GM21526 (cell line): ENCODE results near the gene LY86.

Experiments
- ATAC-seq: cut with Tn5 transposase; IDR thresholded peaks from one replicate; pipeline ENCODE4 v1.9.1; 2021; ENCODE audit warnings: moderate library complexity; ENCODE audit not compliant: unreplicated experiment, low FRiP score

LY86 gene

DNA sequence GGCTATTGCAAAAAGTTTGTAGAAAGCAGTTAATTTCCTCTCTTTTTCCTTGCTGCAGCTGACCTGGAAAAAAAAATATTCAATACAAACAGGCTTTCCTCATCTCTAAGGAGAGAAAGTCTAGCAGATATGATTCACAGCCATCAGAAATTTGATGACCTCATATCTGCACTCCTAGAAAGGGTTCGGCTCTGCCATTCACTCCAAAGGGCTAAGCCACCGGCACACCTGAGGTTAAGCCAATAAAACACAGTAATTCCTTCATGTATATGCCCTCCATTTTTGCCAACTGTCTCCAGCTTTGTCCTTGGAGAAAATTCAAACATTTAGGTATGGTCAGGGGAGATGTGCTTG lies 18.7 kb upstream of the LY86 start:
- no peak for ATAC-seq

DNA sequence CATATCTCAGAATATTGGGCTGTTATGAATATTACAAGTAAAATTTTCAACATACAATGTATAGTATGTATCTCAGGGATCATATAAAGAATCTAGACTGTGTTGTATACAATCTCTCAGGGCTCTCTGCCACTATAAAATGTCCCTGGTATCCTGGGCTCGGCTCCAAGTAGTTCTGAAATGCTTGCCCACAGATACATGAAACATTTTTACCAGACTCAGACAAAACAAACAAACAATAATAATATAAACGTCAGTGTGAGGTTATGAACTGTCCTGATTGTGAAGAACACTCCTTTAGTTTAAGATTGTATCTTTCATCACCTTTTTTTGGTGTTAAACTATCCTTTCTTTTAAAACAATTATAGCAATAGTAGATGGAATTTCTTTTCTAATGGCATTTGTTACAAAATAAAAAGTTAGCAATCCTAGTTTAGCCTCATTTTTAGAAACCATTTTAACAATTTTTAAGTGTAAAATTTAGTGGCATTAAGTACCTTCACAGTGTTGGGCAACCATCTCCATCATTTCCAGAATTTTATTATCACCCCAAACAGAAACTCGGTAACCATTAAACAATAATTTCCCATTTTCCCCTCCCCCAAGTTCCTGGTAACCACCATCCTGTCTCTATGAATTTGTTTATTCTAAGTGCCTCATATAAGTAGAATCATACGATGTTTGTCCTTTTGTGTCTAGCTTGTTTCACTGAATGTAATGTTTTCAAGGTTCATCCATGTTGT lies 17.4 kb upstream of the LY86 start:
- ATAC-seq: no peak

DNA sequence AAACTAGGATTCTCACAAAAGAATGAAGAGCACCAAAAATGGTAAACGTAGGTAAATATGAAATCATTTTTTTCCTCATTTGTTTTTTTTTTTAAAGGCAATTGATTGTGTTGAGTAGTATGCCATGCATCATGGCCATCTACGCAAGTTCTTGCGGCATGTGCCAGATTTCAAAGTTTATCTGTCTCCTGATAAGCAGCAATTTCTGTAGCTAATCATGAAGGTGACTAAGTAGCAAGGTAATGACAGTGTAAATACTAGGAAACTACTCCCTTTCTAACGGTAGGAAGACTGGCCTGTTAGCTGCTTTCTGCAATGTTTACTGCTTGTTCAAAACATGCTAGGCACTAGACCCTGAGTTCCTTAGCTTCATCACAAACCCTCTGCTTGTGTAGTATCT lies 13.4 kb upstream of the LY86 start:
- ATAC-seq: no peak

DNA sequence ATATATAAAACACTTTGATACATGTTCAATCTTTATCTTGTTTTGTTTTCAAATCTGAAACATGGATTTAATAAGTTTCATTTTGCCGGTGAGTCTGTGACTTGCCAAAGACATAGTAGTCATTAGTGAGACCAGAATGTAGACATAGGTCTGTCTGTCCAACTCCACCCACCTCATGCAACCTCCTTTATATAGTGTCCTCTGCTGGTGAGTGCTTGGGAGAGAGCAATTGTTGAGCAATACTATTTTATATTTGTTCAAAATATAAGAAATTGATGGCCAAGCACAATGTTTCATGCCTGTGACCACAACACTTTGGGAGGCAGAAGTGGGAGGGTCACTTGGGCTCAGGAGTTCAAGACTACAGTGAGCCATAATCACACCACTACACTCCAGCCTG lies 10.8 kb upstream of the LY86 start:
- no peak for ATAC-seq

DNA sequence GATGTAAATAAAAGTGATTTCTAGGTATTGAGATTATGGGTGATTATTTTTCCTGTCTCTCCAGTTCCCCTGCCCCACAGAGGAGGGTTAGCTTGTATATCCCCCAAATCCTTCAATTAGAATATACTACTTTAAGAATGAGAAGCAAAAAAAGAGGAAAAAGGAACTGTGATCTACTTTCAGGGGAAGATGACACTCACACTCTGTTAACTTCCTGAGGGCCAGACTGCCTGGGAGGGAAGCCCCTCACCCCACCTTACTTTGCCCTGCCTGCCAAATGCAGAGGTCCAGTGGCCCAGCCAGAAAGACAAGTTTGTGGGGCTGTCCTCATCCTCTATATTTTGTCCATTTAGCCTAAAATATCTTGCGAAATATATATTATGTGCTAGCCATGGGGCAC lies 9.2 kb upstream of the LY86 start:
- ATAC-seq: no peak

DNA sequence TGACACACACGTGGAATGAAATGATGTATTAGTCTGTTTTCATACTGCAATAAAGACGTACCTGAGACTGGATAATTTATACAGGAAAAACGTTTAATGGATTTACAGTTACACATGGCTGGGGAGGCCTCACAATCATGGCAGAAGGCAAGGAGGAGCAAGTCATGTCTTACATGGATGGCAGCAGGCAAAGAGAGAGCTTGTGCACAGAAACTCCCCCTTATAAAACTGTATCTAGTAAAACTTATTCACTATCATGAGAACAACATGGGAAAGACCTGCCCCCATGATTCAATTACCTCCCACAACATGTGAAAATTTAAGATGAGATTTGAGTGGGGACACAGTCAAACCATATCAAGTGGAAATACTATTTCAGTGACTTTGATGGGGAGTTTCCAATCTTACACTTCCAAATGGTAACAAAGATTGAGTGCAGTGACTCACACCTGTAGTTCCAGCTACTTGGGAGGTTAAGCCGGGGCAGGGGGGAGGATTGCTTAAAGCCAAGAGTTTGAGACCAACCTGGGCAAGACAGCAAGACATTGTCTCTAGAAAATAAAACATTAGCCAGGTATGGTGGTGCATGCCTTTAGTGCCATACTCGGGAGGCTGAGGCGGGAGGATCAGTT lies 8.2 kb upstream of the LY86 start:
- ATAC-seq: no peak

DNA sequence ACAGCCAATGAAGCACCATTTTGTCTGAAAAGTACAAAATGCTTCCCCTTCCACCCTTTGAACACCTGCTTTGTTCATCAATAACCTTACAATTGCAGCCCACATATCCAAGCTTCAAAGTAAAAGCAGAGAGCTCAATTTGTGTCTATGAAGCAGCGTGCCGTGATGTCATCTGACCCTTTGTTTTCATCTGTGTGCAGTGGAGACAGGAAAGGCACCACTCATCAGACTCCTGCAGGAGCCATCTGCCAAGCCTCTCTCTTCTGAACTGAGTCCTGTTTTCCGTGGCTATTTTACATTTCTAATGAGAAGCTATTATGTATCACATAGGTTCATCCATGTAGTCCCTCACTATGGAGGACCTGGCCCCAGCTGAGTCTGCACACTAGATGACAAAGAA lies 7.5 kb upstream of the LY86 start:
- no peak for ATAC-seq

DNA sequence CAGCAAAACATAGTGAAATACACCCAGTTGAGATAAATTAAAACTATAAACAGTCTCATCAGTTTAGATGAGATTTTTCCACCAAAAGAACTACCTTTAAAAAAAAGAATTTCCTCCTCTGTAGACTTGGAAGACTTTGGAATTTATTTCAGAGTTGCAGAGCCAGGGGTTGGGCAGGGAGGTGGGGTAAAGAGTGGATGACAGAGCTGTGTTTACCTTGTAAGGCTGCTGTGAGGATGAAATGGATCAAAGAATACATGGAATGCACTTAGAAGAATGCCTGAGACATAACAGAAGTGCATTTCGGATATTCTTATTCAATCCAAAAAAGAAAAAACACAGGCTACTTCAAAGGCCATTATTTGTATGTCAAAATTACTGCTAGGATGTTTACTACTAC lies 6.4 kb upstream of the LY86 start:
- ATAC-seq: no peak

DNA sequence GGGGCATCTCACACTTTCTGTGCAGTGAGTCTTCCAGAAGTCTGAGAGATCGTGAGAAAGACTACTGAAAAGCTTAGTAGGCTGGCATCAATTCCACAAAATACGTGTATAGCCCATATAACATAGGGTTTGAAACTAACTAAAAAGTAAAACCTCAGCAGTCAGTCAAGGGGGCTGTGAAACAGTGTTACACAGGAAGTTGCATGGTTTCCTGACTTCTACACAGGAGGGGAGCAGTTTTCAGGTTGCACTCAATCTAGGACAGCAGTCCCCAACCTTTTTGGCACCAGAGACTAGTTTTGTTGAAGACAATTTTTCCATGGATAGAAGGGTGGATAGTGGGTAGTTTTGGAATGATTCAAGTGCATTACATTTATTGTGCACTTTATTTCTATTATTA lies 4.7 kb upstream of the LY86 start:
- no peak for ATAC-seq

DNA sequence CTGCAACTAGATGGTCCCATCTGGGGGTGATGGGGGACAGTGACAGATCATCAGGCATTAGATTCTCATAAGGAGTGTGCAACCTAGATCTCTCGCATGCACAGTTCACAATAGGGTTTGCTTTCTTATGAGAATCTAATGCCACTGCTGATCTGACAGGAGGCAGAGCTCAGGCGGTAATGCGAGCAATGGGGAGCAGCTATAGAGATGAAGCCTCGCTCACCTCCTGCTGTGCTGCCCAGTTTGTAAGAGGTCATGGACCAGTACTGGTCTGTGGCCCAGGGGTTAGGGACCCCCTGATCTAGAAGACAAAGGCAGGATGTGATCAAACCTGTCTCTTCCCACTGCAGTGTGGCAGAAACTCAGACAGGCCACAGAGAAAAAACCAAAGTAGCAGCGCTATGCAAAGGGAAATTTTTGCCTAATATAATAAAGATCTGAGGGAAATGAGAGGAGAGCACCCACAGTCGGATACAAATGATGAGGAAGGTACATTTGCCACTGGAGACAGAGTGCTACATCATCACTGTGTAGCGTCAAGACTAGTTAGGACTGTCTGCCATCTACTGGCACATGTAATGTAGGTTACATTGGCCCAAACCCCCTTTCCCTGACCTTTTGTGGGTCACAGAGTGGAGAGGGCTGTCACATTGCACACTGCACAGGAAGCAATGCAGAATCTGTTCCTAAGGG lies 4.1 kb upstream of the LY86 start:
- ATAC-seq: no peak

DNA sequence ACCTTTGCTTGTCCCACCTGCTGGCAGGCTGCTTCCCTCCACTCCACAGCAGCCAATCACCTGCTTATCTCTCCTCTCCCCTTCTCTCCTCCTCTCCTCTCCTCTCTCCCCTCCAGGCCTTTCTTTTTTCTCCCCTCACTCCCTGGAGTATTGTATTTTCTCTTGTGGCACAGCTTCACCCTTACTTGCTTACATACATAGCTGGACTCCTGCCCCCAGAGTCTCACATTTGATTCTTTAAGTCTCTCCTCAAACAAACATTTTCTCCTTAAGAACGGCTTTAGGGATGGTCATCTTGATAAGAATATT lies 3.6 kb upstream of the LY86 start:
- ATAC-seq: no peak

DNA sequence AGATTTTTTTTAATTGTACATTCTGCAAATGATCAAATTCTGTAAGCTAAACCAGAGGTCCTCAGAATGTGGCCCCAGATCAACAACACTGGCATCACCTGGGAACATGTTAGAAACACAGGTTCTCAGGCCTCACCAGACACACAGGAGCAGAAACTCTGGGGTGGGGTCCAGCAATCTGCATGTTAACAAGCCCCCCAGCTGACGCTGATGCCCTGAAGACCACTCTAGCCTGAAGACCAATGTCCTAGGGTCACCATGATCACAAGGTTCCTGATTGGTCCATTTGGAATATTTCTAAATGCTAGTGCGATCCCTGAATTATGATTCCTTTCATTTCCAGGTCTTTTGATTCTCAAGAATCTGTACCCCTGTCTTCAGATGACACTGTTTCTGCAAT lies 2.4 kb upstream of the LY86 start:
- ATAC-seq: no peak

DNA sequence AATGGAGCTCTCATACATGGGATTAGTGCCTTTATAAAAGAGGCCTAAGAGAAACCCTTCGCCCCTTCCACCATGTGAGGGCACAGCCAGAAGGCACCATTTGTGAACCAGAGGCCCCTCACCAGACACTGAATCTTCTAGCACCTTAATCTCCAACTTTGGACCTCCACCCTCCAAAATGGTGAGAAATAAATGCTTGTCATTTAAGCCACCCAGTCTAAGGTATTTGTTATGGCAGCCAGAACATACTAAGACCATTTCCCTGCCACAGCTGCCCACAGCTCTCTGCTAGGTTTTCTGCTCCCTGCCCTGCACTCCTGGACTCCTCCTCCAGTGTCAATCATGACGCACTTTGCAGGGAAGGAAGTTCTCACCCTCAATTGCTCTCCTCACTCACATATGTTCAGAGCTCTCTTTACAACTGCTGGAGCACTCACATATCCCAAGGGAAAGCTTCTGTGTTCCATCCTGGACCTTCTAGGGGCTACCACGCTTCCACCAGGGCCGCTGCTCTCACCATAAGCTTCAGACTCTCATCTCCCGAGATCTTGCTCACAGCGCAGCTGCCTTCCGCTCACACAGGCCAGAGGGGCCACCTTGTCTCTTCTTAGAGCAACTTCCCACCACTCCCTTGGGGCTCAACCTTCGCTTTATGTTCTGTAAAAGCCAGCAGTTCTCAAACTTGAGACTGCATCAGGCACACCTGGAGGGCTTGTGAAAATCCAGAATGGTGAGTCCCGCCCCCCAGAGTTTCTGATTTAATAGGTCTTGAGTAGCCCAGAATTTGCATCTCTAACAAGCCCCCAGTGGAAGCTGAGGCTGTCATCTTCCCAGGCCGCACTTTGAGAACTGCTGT lies 1.6 kb upstream of the LY86 start:
- ATAC-seq: peak; percentile 54

DNA sequence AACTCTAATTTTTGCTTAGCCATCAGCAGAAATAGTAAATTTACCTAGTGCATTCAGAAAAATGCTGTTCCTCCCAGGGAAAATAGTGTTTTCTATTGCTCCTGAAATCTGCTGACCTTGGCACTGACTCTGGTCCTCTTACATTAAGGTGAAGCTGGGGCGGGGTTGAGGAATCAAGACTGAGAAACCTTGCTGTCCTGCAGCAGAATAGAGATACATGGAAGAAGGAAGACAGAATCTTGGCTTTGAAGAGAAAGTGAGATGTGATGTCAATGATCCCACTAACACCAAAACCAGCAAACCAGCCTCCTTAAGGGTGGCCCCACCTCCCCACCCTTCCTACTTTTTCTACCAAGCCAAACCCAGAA lies 840 bp upstream of the LY86 start:
- ATAC-seq: no peak

DNA sequence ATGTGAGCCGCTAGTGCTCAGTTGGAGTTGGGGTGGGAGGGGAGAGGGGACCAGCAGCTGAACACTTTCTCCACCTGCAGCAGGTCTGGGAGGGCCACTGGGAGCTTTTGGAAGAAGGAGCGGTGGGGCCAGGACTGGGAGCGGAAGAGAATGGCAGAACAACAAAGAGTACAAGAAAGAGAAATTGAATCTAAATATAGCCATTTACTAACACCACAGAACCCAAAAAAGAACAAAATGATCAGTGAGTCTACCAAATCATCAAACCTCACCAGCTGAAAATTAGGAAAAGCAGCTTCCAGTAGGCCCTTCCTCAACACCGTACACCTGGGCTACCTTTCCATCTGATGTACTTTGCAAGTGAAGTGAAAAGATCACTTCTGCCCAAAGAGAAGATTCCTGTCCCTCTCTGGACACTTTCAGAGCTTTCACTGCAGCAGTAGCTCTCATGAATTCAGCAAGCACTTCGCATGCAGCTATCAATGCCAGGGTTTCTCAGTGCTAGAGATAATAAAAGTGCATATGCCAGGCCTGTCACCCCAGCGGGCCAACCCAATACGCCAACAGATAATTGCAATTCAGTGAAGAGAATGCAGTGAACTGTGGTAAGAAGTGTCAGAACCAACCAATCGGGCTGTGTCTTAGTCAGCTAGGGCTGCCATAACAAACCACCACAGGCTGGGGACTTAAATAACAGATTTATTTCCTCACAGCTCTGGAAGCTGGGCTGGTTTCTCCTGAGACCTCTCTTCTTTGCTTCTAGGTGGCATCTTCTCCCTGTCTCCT lies 597 bp downstream of the LY86 start:
- no peak for ATAC-seq

DNA sequence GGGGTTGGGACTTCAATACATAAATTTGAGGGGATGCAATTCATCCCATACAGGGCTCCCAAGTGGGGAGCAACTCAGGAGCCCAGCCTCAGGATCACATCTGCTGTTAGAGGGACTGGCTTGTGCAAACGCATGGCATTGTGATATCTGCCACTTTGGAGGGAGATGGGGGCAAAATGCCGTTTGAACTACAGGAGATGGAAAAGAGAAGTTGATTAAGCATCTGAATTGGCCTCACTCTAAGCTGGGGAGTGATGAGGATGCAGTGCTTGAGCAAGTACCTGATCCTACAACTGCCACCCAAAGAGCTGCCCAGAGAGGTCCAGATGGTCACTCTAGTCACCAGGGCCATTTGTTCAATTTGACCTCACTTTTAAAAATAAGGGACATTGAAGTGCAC lies 2.0 kb downstream of the LY86 start:
- no peak for ATAC-seq

DNA sequence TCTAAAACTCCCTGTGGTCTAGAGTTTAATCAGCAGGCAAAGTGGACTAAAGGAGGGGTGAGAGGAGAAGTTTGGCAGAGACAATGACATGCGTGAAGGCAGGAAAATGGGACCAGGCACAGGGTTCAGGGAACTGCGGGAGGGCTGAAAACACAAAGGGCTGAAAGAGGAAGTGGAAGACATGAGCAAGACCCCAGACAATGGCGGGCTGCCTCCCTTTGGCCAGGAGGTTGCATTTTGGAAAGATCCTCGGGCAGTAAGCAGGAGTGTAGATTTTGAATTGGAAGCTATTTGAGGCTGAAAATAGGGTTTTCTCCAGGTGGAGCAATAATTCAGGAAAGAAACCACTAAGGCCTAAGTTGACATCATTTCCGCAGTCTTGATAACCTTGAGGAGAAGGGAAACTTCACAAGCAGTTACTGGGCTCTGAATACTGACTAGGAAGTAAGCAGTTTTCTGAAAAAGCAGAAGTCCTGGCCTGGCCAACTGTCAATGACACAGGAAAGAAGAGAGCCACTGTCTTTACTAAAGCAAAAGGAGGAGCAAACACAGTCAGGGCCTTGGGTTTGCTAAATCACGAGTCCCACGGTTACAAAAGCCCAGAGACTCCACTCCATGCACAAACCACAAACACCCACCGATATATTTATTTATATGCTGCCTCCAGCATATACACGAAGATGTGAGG lies 3.4 kb downstream of the LY86 start:
- peak; percentile 33 for ATAC-seq

DNA sequence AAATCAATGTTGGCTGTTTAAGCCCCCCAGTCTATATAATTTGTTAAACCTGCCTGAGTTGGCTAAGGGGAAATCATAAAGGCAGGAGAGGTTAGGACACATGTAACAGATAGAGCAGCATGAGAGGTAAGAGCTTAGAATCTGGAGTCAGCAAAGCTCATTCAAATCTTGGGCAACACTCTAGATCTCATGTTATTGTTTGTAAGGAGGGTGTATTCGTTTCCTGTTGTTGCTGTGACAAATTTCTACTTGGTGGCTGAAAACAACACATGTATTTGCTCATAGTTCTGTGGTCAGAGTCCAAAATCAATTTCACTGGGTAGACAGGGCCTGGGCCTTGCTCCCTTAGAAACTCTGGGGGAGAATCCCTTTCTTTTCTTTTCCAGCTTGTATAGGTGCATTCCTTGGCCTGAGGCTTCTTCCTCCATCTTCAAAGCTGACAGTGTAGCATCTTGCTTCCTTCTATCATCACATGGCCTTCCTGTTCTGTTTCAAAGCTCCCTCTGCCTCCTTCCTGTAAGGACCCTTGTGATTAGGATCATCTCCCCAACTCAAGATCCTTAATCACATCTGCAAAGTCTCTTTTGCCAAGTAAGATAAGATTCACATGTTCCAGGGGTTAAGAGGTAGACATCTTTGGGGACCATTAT lies 4.4 kb downstream of the LY86 start:
- no peak for ATAC-seq

DNA sequence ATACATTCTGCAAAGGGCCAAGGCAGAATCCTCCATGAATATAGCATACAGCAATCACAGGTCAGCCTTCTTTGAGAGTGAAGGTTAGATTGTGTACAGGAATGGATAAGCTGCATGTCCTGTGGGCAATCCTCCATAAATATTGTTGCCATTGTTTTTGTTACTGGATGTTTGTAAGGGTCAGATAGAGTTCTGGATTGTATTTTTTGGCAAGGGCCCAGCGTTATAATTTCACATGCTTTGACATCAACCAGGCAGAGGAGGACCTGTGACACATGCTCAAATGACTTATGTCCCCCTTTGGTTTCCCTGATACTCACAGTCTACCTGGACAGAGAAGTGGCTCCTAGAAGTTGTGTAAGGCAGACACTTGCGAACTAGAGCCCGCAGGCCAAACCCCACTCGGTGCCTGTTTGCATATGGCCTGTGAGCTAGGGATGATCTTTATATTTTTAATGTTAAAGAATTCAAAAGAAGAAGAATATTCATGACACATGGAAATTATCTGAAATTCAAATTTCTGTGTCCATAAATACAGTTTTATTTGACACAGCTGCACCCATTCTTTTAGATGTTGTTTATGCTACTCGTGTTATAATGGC lies 5.4 kb downstream of the LY86 start:
- no peak for ATAC-seq
